BLaER1 treated with 17β-estradiol and CSF1 and Interleukin-3, amounts not matched to agents 10 nM and 100 nM (cell line): ENCODE data around the gene ZCWPW1.
A peak's percentile ranks its signal among the peaks of the same experiment; 100 is the strongest.

Experiments used
- H3K27ac ChIP-seq, 11 experiments: shearing (Covaris generic); formaldehyde crosslinking; 2 replicates each; pipeline ENCODE4 v1.8.1; 2022
- H3K27me3 ChIP-seq, 11 experiments: shearing (Covaris generic); formaldehyde crosslinking; 2 replicates each; pipeline ENCODE4 v1.8.1; 2022
- H3K36me3 ChIP-seq, 11 experiments: shearing (Covaris generic); formaldehyde crosslinking; 2 replicates each; pipeline ENCODE4 v1.8.1; 2022
- H3K4me1 ChIP-seq, 10 experiments: shearing (Covaris generic); formaldehyde crosslinking; 2 replicates each; pipeline ENCODE4 v1.8.1; 2022
- H3K4me2 ChIP-seq, 11 experiments: shearing (Covaris generic); formaldehyde crosslinking; 2 replicates each; pipeline ENCODE4 v1.8.1; 2022
- H3K4me3 ChIP-seq, 10 experiments: shearing (Covaris generic); formaldehyde crosslinking; 2 replicates each; pipeline ENCODE4 v1.8.1; 2022
- H3K9ac ChIP-seq, 11 experiments: shearing (Covaris generic); formaldehyde crosslinking; 2 replicates each; pipeline ENCODE4 v1.8.1; 2022
- H3K9me3 ChIP-seq, 11 experiments: shearing (Covaris generic); formaldehyde crosslinking; replicated peaks in 1 of 11; 2 replicates each; pipeline ENCODE4 v1.8.1; 2022
- H4K20me1 ChIP-seq, 11 experiments: shearing (Covaris generic); formaldehyde crosslinking; 2 replicates each; pipeline ENCODE4 v1.8.1; 2022
- Cebpa-rat ChIP-seq, 11 experiments: shearing (Covaris generic); IDR thresholded peaks; 2 replicates each; pipeline ENCODE4 v1.8.1; 2022

Gene ZCWPW1, protein sequence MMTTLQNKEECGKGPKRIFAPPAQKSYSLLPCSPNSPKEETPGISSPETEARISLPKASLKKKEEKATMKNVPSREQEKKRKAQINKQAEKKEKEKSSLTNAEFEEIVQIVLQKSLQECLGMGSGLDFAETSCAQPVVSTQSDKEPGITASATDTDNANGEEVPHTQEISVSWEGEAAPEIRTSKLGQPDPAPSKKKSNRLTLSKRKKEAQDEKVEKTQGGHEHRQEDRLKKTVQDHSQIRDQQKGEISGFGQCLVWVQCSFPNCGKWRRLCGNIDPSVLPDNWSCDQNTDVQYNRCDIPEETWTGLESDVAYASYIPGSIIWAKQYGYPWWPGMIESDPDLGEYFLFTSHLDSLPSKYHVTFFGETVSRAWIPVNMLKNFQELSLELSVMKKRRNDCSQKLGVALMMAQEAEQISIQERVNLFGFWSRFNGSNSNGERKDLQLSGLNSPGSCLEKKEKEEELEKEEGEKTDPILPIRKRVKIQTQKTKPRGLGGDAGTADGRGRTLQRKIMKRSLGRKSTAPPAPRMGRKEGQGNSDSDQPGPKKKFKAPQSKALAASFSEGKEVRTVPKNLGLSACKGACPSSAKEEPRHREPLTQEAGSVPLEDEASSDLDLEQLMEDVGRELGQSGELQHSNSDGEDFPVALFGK

DNA sequence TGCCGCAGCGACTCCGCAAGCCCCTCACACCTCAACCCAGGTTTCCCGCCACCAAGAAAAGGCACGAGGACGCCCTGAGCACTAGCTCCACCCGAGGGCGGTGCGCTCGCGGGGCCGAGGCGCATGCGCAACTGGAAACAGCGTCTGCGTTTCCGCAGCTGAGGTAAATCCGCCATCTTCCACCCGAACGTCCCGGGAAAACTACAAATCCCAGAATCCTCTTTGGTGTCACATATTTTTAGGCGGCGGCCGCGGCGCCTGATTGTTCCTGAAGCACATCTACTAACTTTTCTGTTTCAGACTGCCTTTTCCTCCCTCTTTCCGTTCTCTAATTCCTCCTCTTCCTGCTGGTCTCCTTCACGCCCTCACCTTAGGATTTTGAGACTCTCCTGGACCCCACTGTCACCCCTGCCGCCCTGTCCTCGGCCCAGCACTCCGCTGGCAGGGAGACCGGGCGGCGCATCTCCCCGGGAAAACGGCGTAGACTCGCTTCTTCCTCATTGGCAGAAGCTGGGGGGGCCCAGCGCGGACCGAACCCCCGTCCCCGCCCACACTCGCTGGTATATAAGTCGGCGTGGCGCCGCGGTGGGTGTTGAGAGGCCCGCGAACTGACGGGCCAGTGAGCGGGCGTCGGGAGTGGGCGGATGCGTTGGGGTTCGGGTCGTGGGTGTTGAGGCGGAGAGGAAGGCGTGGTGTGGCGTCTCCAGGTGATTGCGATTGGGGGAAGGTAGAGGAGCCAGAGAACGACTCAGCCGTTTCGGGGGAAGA is at the start of gene ZCWPW1:
Gene ZCWPW1 (minus strand): TSS at position 505 of the 768 bp plus-strand sequence. CDS start 8,054 bp downstream, outside the sequence.
- Histone ChIP-seq H3K27me3 (no peaks in the 10 kb centered on the region), H3K36me3 (peaks cover 10 to 28% (median 27%) of the 10 kb centered on the region in 11 experiments), H3K4me2 (peak within 1 kb of the TSS; percentile 81 to 99 (median 97)), H3K27ac (peak within 1 kb of the TSS; percentile 95 to 100 (median 99)), H3K4me1 (peaks cover 29 to 36% (median 35%) of the 10 kb centered on the region in 10 experiments), H3K9ac (peak within 1 kb of the TSS; percentile 94 to 100 (median 99)), H4K20me1 (peaks cover 27 to 37% (median 30%) of the 10 kb centered on the region in 11 experiments; a peak in 21 of 22 replicates), H3K4me3 (peak within 1 kb of the TSS; percentile 79 to 99 (median 92)), H3K9me3 (peaks cover 0 to 10% (median 0%) of the 10 kb centered on the region in 11 experiments; a peak in 5 of 22 replicates)
- no peak for TF ChIP-seq Cebpa-rat (IDR thresholded peaks at IDR 0.05)

DNA sequence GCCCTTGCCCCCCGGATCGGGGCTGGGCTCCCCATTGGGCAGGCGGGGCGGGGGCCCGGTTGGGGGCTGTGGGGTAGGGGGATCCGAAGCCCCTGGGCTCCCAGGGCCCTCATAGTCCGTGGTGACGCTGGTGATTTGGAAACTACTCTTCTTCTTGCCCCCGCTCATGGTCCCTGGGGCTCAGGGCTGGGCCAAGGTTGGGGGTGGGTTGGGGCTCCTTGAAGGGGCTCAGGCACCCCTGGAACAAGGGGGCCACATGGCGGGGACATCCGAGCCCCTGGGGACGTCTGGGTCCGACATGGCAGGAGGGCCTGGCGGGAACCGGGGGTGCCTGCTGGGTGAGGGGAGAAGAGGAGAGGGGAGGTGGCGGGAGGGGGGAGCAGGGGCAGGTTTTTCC is 49.4 kb upstream of the ZCWPW1 start:
- no peak for TF ChIP-seq Cebpa-rat (IDR thresholded peaks at IDR 0.05)

DNA sequence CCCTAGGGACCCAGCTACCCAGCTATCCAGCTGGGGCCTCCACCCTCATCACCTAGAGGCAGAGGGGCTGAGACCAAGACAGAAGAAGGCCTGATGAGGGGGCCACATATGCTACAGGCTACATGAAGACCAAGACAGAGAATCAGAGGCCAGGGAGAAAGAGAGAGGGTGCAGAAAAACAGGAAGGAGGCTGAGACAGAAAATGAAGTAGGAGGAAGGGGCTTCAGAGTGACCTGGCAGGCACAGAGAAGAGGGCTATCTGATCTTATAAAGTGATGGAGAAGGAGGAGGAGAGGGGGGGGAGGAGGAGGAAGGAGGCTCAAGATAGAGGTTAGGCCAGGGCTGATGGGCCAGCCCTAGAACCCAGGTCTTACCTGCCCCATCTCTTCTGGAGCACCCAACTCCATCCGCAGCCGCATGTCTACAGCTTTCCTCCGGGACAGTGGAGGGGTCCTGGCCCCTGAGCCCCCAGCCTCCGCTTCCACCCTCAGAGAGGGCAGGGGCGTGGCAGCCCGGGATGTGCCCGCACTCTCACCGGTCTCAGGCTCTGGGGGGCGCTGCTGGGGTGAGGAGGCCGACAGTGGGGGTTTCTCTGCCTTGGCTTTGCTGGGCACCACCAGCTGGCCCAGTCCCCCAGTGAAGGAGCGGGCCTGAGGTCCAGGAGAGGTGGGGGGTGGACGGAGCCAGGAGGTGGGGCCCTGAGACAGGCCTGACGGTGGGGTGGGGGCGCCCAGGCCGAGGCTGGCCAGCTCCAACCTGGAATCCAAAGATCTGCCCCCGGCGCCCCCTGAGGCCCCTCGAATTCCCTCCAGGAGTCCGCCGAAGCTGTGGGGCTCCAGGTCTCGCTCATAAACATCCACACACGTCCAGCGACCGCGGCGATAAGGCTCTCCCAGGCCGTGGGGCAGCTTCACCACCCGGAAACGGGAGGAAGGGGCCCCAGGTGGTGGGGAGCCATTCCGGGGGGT is 48.7 kb upstream of the ZCWPW1 start:
- Histone ChIP-seq H3K9me3 (no peaks in the 10 kb centered on the region), H3K27ac (peak overlapping the region; percentile 64 to 93 (median 89)), H3K4me1 (peaks cover 54 to 81% (median 76%) of the 10 kb centered on the region in 10 experiments), H4K20me1 (peaks cover 55 to 61% (median 56%) of the 10 kb centered on the region in 11 experiments), H3K4me2 (peak overlapping the region; percentile 97 to 100 (median 99)), H3K27me3 (no peaks in the 10 kb centered on the region), H3K9ac (peak overlapping the region; percentile 87 to 97 (median 92)), H3K4me3 (peak overlapping the region; percentile 74 to 100 (median 96)), H3K36me3 (peaks cover 15 to 51% (median 37%) of the 10 kb centered on the region in 11 experiments)
- no peak for TF ChIP-seq Cebpa-rat (IDR thresholded peaks at IDR 0.05)

More for the DNA sequence above, 49.4 kb upstream of the ZCWPW1 start:
- Histone ChIP-seq H3K4me1 (peaks cover 55 to 81% (median 76%) of the 10 kb centered on the region in 10 experiments), H3K27me3 (no peaks in the 10 kb centered on the region), H3K9me3 (no peaks in the 10 kb centered on the region), H3K9ac (peak overlapping the region; percentile 87 to 97 (median 92)), H4K20me1 (peaks cover 48 to 54% (median 49%) of the 10 kb centered on the region in 11 experiments), H3K4me2 (peak overlapping the region; percentile 97 to 100 (median 99)), H3K36me3 (peaks cover 15 to 46% (median 37%) of the 10 kb centered on the region in 11 experiments), H3K4me3 (peak overlapping the region; percentile 74 to 100 (median 96)), H3K27ac (peak overlapping the region; percentile 64 to 93 (median 89); a peak in 21 of 22 replicates)

DNA sequence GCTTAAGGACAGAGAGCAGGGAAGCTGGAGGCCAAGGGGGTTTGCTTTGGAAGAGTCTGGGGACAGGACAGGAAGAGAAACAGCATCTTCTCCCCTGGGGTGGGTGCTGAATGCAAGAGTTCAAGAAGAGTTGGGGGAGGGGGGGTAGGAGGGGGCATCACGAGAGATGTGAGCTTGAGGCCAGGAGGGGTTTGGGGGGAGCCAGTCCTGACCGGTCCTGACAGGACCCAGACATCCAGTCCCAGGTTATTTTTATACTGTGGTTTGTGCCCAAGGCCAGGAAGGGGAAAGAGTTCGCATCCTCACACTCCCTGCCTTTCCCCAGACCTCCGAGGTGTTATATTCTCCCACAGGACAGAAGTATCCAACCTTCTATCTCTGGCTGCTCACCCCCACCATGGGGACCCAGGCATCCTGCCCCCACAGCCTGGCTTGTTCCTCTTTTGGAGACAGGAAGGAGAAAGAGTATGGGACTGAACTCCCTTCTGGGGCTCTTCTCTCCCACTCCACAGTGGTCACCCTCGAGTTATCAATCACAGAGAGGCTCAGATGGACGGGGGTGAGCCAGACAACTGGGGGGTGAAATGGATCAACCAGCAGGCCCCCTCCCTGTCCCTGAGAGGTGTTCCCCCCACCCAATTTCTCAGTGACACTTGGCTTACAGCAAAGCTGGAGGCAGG is 47.7 kb upstream of the ZCWPW1 start:
- Histone ChIP-seq H3K4me1 (peaks cover 62 to 81% (median 79%) of the 10 kb centered on the region in 10 experiments), H3K9me3 (no peaks in the 10 kb centered on the region), H3K4me3 (peak overlapping the region; percentile 74 to 100 (median 96)), H3K27me3 (no peaks in the 10 kb centered on the region), H3K27ac (peak overlapping the region in 10 of 11 experiments; percentile 82 to 93 (median 90); a peak in 18 of 22 replicates), H3K36me3 (peaks cover 20 to 60% (median 44%) of the 10 kb centered on the region in 11 experiments), H4K20me1 (peaks cover 64 to 70% (median 65%) of the 10 kb centered on the region in 11 experiments), H3K9ac (peak overlapping the region; percentile 87 to 97 (median 92)), H3K4me2 (peak overlapping the region; percentile 97 to 100 (median 99))
- no peak for TF ChIP-seq Cebpa-rat (IDR thresholded peaks at IDR 0.05)

DNA sequence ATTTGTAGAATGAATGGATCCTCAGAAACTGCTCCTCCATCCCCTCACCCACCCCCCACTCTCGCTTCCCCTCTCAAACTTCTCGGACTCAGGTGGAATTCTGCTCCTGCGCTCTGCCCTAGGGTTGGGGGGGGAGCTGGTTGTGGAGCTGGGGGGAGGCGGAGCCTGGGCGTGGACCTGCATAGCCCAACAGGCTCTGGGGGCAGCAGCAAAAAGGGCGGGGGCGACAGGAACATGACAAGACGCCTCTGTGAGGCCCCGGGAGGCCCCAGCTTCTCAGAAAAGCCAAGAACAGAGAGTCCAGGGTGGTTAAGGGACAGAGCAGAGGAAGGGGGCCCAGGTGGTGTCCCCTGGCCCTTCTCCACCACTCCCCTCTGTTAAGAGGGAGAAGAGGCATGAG is 47.0 kb upstream of the ZCWPW1 start:
- peak overlapping the region; percentile 74 to 100 (median 96) for H3K4me3 ChIP-seq
- H3K27ac ChIP-seq: peak overlapping the region in 10 of 11 experiments; percentile 37 to 93 (median 88); a peak in 17 of 22 replicates
- peaks cover 68 to 76% (median 71%) of the 10 kb centered on the region in 11 experiments for H4K20me1 ChIP-seq
- H3K4me1 ChIP-seq: peaks cover 62 to 80% (median 75%) of the 10 kb centered on the region in 10 experiments
- no peak for TF ChIP-seq Cebpa-rat (IDR thresholded peaks at IDR 0.05)
- no peaks in the 10 kb centered on the region for H3K9me3 ChIP-seq
- peak overlapping the region; percentile 97 to 100 (median 99) for H3K4me2 ChIP-seq
- peaks cover 20 to 64% (median 49%) of the 10 kb centered on the region in 11 experiments for H3K36me3 ChIP-seq
- no peaks in the 10 kb centered on the region for H3K27me3 ChIP-seq
- peak overlapping the region; percentile 87 to 97 (median 92) for H3K9ac ChIP-seq

DNA sequence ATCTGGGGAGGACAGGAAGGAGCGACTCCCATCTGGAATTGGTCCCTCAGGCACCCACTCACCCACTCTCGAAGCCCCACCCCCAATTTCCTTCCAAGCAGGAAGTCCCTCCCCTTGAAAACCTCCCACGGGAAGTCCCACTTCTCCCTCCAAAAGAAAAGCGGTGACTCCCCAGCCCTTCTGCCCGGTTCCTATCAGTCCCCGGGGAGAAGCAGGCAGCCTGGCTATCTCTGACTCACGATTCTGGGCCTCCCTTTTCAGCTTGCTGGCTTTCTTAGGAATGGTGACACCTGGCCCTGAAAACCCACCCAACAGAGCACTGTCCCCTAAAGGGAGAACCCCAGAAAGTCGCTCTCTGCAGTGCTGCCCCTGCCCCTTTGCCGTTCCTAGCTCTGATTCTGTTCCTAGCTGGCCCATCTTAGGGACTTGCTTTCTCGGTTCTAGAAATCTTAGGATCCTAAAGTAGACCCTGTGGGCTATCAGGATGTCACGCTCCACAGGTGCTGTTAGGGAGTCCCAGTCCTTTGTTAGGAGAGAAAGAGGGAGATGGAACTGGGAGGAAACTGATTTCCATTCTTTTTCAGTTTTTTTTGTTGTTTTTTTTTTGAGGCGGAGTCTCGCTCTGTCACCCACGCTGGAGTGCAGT is 44.5 kb upstream of the ZCWPW1 start:
- Histone ChIP-seq H3K27me3 (no peaks in the 10 kb centered on the region), H3K9me3 (no peaks in the 10 kb centered on the region), H3K27ac (peak overlapping the region; percentile 16 to 93 (median 54); a peak in 19 of 22 replicates), H3K9ac (peak overlapping the region; percentile 87 to 97 (median 92); a peak in 20 of 22 replicates), H3K4me2 (peak overlapping the region; percentile 97 to 100 (median 99)), H4K20me1 (peaks cover 89 to 99% (median 97%) of the 10 kb centered on the region in 11 experiments), H3K4me3 (peak overlapping the region; percentile 31 to 100 (median 94); a peak in 18 of 20 replicates), H3K36me3 (peaks cover 35 to 88% (median 69%) of the 10 kb centered on the region in 11 experiments), H3K4me1 (peaks cover 75 to 92% (median 83%) of the 10 kb centered on the region in 10 experiments)
- TF ChIP-seq Cebpa-rat (IDR thresholded peaks at IDR 0.05): no peak
